Neural progenitor cell (in vitro differentiated cells): ENCODE data around the gene C4A. TPM values are rescaled to one million over a fixed set of nuclear protein-coding genes. Genes with fewer than 3 reads are reported as not detected.

Source experiments
- DNase-seq: peaks from one replicate; pipeline ENCODE4 v3.0.0-alpha.2; 2016; ENCODE audit warnings: low spot score
- H2AFZ ChIP-seq: fragments of 200-600 bp; sonication (generic); replicated peaks from 2 replicates; pipeline ENCODE4 v1.6.1; 2016; ENCODE audit warnings: antibody characterized with exemption
- H3F3A ChIP-seq: fragments of 200-600 bp; sonication (generic); 2 replicates; pipeline ENCODE4 v1.6.1; 2016; ENCODE audit warnings: antibody characterized with exemption, low read depth
- H3K27ac ChIP-seq: fragments of 200-600 bp; sonication (generic); 2 replicates; pipeline ENCODE4 v1.5.1; 2016; ENCODE audit warnings: mild to moderate bottlenecking
- H3K27me3 ChIP-seq: fragments of 200-600 bp; sonication (generic); 2 replicates; pipeline ENCODE4 v1.6.1; 2016; ENCODE audit warnings: mild to moderate bottlenecking, moderate library complexity
- H3K36me3 ChIP-seq: fragments of 200-600 bp; sonication (generic); 2 replicates; pipeline ENCODE4 v1.5.1; 2016
- H3K4me1 ChIP-seq: fragments of 200-600 bp; sonication (generic); 2 replicates; pipeline ENCODE4 v1.6.1; 2016; ENCODE audit warnings: mixed run types
- H3K4me2 ChIP-seq: fragments of 200-600 bp; sonication (generic); 2 replicates; pipeline ENCODE4 v1.6.1; 2016
- H3K4me3 ChIP-seq: fragments of 200-600 bp; sonication (generic); 2 replicates; pipeline ENCODE4 v1.5.1; 2016
- H3K79me2 ChIP-seq: fragments of 200-600 bp; sonication (generic); 2 replicates; pipeline ENCODE4 v1.6.1; 2016; ENCODE audit warnings: low read depth
- H3K9ac ChIP-seq: fragments of 200-600 bp; sonication (generic); 2 replicates; pipeline ENCODE4 v1.6.1; 2016
- H3K9me3 ChIP-seq: fragments of 200-600 bp; sonication (generic); 2 replicates; pipeline ENCODE4 v1.5.1; 2016; ENCODE audit warnings: low read depth
- H4K20me1 ChIP-seq: fragments of 200-600 bp; sonication (generic); 2 replicates; pipeline ENCODE4 v1.6.1; 2016; ENCODE audit warnings: low read depth
- H3K27ac Mint-ChIP-seq: 3 replicates; pipeline ENCODE4 v1.8.0; 2021; ENCODE audit warnings: mixed read lengths
- H3K27me3 Mint-ChIP-seq: 2 replicates; pipeline ENCODE4 v1.8.0; 2022; ENCODE audit warnings: low read depth, mild to moderate bottlenecking, inconsistent platforms, moderate library complexity, mixed read lengths; ENCODE audit not compliant: insufficient read depth
- H3K36me3 Mint-ChIP-seq: 3 replicates; pipeline ENCODE4 v1.8.0; 2021; ENCODE audit warnings: mixed read lengths
- H3K4me1 Mint-ChIP-seq: 3 replicates; pipeline ENCODE4 v1.8.0; 2021; ENCODE audit warnings: mixed read lengths
- H3K4me3 Mint-ChIP-seq: 3 replicates; pipeline ENCODE4 v1.8.0; 2021; ENCODE audit warnings: mild to moderate bottlenecking, moderate library complexity, mixed read lengths
- H3K9me3 Mint-ChIP-seq: 3 replicates; pipeline ENCODE4 v1.8.0; 2020; ENCODE audit warnings: mixed read lengths
- CTCF ChIP-seq: fragments of 200-600 bp; sonication (generic); IDR thresholded peaks from 2 replicates; pipeline ENCODE4 v1.5.1; 2017; ENCODE audit warnings: antibody characterized with exemption, mild to moderate bottlenecking
- EZH2 ChIP-seq: fragments of 200-600 bp; sonication (generic); IDR thresholded peaks from 2 replicates; pipeline ENCODE4 v1.6.1; 2017; ENCODE audit warnings: antibody characterized with exemption, mild to moderate bottlenecking, moderate library complexity
- EZH2phosphoT487 ChIP-seq: fragments of 200-600 bp; sonication (generic); IDR thresholded peaks from 2 replicates; pipeline ENCODE4 v1.6.1; 2017; ENCODE audit warnings: antibody characterized with exemption
- total RNA-seq: library from RNA; depleted of rRNA; stranded (reverse); fragments of >200 nt; gene quantifications from 2 replicates; pipeline ENCODE4 v1.2.3, GENCODE V29; 2015; ENCODE audit warnings: low replicate concordance

C4A gene
- total RNA-seq, 1 donor from 2014 or later: 4.3 TPM

DNA sequence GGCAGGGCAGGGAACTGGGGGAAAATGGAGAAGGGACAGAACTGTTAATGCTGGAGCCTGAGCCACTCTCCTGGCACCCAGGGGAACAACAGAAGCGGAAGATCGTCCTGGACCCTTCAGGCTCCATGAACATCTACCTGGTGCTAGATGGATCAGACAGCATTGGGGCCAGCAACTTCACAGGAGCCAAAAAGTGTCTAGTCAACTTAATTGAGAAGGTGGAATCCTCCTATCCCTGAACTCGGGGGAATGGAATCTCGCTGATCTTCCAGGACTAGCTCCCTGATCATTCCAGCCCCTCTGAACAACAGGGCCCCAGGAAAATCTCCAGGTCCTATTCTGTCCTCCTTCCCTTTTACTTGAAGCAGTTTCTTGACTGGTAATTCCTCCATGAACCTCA is 34.0 kb upstream of the C4A start:
- Histone ChIP-seq H3K4me3 (no peak overlapping the region), H3K9ac (no peak overlapping the region), H4K20me1 (no peaks in the 10 kb centered on the region), H3K4me1 (no peaks in the 10 kb centered on the region), H3K36me3 (no peaks in the 10 kb centered on the region), H2AFZ (no peak overlapping the region), H3K4me2 (no peak overlapping the region), H3K27ac (no peak overlapping the region), H3K79me2 (no peaks in the 10 kb centered on the region), H3K27me3 (peaks cover 11% of the 10 kb centered on the region), H3K9me3 (no peaks in the 10 kb centered on the region), H3F3A (peaks cover 5% of the 10 kb centered on the region)
- peaks cover 2% of the 10 kb centered on the region for H3K36me3 Mint-ChIP-seq
- peaks cover 9% of the 10 kb centered on the region for H3K4me1 Mint-ChIP-seq
- H3K27ac Mint-ChIP-seq: peak overlapping the region; percentile 31
- H3K4me3 Mint-ChIP-seq: no peak overlapping the region
- no peak for DNase-seq
- H3K27me3 Mint-ChIP-seq: peaks cover 16% of the 10 kb centered on the region
- no peaks in the 10 kb centered on the region for H3K9me3 Mint-ChIP-seq
- TF ChIP-seq EZH2phosphoT487 (no peak), EZH2 (no peak), CTCF (no peak)

DNA sequence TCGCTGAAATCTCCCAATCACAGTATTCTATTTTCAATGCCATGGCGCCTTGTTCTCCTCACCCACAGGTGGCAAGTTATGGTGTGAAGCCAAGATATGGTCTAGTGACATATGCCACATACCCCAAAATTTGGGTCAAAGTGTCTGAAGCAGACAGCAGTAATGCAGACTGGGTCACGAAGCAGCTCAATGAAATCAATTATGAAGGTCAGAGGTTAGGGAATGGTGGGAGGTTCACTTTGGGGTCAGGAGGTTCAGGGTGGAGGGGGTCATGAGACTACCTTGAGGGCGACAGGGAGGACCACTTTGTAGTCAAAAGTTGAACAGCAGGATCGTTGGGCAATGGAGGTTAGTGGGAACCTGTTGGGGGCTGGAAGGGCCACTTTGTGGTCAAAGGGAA is 33.6 kb upstream of the C4A start:
- no peaks in the 10 kb centered on the region for H3K9me3 Mint-ChIP-seq
- H3K36me3 Mint-ChIP-seq: peaks cover 4% of the 10 kb centered on the region
- Histone ChIP-seq H3K4me2 (no peak overlapping the region), H3K79me2 (no peaks in the 10 kb centered on the region), H3K9me3 (no peaks in the 10 kb centered on the region), H4K20me1 (no peaks in the 10 kb centered on the region), H3K36me3 (no peaks in the 10 kb centered on the region), H3K4me1 (no peaks in the 10 kb centered on the region), H3K4me3 (no peak overlapping the region), H3K27ac (no peak overlapping the region), H3F3A (peaks cover 9% of the 10 kb centered on the region), H3K9ac (no peak overlapping the region), H3K27me3 (peaks cover 11% of the 10 kb centered on the region), H2AFZ (no peak overlapping the region)
- TF ChIP-seq EZH2phosphoT487: no peak
- no peak for TF ChIP-seq CTCF
- no peak for TF ChIP-seq EZH2
- peak overlapping the region; percentile 0 for H3K4me3 Mint-ChIP-seq
- peaks cover 16% of the 10 kb centered on the region for H3K27me3 Mint-ChIP-seq
- DNase-seq: no peak
- peaks cover 9% of the 10 kb centered on the region for H3K4me1 Mint-ChIP-seq
- H3K27ac Mint-ChIP-seq: peak overlapping the region; percentile 31

GRCh38 chr6:31948753-31949413 is 33.0 kb upstream of the C4A start:
- DNase-seq: no peak
- Histone ChIP-seq H3K4me3 (no peak overlapping the region), H3K27ac (no peak overlapping the region), H3K79me2 (no peaks in the 10 kb centered on the region), H3K9me3 (no peaks in the 10 kb centered on the region), H3K36me3 (no peaks in the 10 kb centered on the region), H3K9ac (no peak overlapping the region), H3F3A (peaks cover 10% of the 10 kb centered on the region), H3K4me2 (no peak overlapping the region), H3K27me3 (peaks cover 11% of the 10 kb centered on the region), H4K20me1 (no peaks in the 10 kb centered on the region), H3K4me1 (no peaks in the 10 kb centered on the region), H2AFZ (no peak overlapping the region)
- Mint-ChIP-seq H3K4me1 (peaks cover 9% of the 10 kb centered on the region), H3K27me3 (peaks cover 16% of the 10 kb centered on the region), H3K4me3 (peak overlapping the region; percentile 7), H3K27ac (no peak overlapping the region), H3K9me3 (no peaks in the 10 kb centered on the region), H3K36me3 (peaks cover 6% of the 10 kb centered on the region)
- no peak for TF ChIP-seq CTCF
- TF ChIP-seq EZH2phosphoT487: no peak
- TF ChIP-seq EZH2: no peak
